CD1c-positive myeloid dendritic cell (primary cell): ENCODE measurements around the gene B3GNT5.

Source experiments
- DNase-seq: peaks from one replicate; pipeline ENCODE4 v3.0.0-alpha.2; 2016; ENCODE audit errors: extremely low spot score

The B3GNT5 gene, protein sequence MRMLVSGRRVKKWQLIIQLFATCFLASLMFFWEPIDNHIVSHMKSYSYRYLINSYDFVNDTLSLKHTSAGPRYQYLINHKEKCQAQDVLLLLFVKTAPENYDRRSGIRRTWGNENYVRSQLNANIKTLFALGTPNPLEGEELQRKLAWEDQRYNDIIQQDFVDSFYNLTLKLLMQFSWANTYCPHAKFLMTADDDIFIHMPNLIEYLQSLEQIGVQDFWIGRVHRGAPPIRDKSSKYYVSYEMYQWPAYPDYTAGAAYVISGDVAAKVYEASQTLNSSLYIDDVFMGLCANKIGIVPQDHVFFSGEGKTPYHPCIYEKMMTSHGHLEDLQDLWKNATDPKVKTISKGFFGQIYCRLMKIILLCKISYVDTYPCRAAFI

DNA sequence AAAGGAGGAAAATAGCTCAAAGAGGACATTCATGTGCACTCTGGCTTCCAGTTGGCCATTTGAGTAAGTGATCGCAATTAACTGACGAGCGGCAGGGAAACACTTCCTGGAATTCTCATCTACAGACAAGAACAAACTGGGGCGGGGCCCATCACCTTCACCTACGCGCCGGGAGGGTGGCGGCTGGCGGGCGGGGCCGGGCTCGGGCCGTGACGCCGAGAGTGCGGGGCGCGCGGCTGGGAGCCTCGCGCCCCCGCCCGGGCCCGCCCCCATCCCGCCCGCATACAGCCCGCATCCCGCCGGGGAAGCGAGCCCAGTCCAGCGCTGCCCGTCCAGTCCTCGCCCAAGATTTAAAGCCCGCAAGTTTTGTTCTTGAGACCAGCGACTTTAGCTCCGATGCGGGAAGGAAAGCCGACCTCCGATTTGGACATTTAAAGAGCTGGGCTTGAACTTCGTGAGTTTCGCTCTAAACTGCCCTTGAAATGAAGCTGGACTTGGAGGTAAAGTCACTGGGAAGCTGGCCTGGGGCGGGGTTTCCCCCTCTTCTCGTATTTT is at the start of gene B3GNT5:
B3GNT5 (plus strand) TSS at position 281 of the 555 bp plus-strand sequence. CDS start 16,546 bp downstream, outside the sequence.
- peak; percentile 87 for DNase-seq

DNA sequence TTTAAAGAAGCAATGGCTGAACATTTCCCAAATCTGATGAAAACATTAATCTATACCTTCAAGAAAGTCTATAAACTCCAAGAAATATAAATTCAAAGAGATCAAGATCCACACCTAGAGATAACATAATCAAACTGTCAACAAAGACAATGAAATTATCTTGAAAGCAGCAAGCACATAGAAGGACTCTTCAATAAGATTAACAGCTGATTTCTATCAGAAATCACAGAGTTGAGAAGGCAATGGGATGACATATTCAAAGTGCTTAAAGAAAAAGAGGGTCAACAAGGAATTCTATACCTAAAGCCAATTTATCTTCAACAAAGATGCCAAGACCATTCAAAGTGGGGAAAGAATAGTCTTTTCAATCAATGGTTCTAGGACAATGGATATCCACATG is 49.4 kb upstream of the B3GNT5 start:
- DNase-seq, result no peak

DNA sequence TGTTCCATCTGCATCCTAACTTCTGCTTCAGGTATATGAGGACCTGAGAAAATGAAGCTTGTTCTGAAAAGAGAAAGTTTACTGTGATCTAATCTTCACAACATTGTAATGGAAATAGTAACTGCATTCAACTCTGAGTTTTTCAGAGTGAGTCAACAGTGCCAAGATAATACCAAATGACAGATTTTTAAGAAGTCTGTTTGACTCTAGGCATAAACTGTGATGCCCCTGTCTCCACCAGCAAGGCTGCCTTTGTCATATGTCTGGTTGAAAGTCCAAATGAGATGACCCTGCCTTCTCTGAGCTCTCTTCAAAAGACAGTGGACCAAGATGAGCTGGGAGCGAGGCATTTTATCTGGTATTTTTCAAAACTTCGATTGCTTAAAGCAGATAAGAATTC is 44.8 kb upstream of the B3GNT5 start:
- no peak for DNase-seq

DNA sequence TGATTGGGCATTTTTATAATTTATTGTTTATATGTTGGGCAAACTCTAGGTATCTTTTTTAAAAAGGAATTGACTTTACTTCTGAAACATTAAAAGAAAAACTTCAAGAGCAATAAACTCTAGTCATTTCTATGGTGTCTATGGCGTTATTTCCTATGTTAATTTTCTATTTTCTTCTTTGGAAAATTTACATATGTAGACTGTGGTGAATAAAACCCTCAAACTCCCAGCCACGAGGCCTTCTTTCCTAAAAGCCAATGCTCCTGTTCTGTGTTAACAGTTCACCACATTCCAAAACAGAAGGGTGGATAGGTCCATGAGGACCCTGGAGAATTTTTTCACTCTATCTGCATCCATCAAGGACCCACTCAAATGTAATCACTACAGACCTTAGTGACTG is 44.3 kb upstream of the B3GNT5 start:
- DNase-seq, result no peak

DNA sequence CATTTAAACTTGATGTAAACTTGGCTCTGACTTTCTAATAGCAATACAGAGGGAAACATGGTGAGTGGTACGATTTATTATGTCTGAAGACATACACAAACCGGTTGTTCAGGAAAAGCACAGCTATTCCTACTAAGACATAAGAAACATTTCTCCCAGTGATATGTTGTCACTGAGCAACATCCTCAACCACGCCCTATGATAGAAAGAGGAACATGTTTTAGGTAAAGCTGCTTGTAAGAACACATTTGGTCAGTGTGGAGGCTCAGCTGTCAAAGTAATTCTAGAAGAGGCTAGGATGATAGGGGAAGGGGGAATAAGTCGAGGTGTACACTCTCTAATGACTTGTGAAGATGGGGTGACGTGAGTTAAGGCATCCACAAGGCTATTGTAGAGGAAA is 42.7 kb upstream of the B3GNT5 start:
- peak; percentile 83 for DNase-seq

DNA sequence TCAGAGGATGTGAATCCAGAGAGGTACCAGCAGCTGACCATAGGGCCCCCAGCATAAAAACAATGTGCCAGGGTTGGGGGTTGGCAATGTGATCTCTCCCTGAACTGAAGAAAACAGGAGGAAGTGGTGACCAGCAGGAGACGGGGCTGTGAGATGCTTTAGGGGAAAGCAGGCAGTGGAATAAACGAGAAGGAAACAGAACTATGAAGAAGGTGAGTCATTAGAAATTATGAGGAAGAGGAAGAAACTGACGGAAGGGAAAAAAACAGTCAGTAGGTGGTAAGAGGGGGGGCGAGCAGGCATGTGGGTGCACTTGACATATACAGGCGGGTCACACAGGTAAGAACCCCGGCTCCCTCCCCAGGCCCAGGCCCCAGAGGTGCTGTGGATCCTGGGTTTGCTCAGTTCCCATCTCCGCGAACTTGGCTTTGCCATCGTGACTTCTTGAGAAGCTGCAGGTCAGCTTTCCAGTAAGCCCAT is 42.2 kb upstream of the B3GNT5 start:
- DNase-seq, result peak; percentile 86

DNA sequence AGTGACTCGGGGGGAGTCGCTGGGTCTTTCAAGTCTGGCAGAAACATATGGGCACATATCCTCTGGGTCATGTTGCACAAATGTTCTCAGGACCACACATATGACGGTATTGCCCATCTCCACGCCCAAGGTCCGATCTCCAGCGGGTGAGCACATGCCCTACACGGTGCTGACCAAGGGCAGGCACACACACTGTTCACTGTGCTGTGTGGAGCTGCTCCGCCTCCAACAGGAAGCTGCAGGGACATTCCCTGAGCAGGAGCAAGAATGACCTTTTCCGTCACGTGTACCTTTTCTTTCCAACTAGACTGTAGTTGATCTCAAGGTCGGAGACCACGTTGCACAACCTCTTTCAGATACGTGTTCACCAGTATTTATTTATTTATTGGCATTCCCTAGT is 41.7 kb upstream of the B3GNT5 start:
- DNase-seq, result peak; percentile 65

DNA sequence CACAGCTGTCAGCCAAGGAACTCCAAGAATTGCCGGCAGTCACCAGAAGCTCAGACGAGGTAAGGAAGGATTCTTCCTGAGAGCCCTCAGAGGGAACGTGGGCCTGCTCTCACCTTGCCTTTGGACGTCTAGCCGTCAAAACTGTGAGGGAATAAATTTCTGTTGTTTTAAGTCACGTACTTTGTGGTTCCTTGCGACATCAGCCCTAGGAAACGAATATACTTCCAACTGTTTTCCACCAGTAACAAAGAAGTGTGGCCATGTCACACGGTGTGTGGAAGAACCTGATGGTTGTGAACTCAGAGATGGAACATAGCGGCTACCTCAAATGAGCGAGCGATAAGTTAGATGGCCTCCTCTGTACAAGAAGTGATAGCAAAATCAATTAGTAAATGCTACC is 41.0 kb upstream of the B3GNT5 start:
- peak; percentile 54 for DNase-seq

DNA sequence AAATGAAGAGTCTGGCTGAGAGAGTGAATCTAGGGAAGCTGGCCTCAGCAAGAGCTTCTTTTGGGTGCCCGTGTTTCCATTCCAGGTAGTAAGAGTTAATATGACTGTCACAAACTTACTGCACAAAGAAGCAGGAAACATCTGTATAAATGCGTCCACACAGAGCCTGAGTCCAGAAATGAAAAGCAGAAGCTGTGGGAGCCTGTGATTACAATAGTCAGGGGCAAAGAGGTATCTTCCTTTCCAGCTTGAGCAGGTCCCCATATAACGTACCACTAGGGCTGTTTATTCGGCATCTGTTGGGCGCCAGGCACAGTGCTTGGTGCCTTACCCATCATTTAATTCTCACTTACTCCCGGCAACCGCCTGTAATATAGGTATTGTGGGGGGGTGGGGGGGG is 40.5 kb upstream of the B3GNT5 start:
- peak; percentile 84 for DNase-seq

DNA sequence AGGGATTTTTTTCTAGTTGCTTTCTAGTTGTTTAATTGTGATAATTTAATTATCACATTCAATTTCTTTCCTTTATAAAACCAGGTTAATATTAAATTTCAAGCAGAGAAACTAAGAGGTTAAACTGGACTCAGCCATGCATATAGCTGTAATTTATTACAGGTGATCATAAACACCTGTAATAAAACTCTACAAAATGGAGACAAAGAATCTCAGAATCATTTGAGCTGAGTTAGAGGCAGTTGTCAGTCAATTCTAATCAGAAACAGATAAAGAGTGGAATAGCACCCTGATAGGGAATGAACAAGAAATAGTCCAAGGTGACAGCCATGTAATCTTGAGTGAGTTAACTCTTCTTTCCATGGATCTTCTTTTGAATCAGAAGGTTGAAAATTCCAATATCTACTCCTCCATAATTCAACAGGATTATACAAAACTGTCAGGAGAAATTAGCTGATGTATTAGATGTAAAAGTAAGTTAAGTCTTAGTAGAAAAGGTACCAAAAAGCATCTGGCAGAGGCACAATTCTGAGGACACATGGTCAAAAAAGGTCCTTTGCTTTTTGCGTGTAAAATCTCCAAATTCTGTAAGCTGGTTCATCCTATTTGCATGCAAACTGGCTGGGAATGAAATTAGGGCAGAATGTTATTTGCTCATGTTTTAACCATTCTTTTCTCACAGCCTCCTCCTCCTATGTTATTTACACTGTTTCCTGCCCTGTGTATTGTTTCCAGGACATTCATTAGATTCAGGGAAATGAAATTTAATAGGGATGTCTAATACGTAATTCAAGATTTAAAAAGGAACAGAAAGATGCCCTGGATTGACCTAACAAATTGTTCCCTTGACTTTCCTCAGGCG is 39.4 kb upstream of the B3GNT5 start:
- DNase-seq, result peak; percentile 60

DNA sequence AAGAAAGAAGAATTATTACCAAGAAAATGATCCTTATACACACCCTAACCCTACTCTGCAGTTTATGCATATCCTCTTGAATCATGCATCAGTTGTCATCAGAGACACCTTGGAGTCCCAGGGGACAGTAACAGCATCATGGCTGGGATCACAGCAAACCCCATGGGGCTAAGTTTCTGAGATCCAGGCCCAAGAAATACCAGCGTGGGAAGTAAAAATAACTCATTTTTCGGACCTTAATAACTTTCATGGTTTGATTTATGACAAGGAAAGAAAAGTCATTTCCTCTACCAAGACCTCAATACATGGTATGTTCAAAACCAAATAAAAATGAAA is 38.8 kb upstream of the B3GNT5 start:
- no peak for DNase-seq

DNA sequence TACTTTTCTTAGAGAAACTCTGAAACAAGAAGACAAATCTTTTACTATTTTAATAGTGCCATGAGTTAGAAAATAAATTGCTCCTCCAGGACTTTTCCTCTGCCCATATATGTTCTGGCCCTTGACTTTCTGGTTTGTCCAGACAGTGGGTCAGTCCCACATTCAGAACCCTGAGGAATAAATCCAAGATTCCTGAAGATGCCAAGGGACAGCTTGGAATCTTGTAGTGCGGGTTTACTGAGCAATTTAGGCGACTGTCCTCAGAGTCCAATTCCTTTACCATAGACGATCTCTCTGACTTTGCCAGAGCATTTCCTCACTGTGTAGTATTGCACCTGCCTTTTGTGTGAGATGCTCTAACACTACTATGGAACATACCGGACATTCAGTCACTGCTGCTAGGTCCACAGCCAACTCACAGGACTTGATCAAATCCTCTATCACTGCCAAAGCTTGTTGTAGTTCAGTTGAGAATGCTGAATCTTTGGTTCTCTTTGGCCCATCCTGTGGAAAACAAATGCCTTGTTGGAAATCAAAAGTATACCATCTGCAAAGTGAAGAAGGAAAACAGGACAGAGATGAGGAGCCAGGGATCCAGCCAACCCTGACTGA is 37.4 kb upstream of the B3GNT5 start:
- no peak for DNase-seq

DNA sequence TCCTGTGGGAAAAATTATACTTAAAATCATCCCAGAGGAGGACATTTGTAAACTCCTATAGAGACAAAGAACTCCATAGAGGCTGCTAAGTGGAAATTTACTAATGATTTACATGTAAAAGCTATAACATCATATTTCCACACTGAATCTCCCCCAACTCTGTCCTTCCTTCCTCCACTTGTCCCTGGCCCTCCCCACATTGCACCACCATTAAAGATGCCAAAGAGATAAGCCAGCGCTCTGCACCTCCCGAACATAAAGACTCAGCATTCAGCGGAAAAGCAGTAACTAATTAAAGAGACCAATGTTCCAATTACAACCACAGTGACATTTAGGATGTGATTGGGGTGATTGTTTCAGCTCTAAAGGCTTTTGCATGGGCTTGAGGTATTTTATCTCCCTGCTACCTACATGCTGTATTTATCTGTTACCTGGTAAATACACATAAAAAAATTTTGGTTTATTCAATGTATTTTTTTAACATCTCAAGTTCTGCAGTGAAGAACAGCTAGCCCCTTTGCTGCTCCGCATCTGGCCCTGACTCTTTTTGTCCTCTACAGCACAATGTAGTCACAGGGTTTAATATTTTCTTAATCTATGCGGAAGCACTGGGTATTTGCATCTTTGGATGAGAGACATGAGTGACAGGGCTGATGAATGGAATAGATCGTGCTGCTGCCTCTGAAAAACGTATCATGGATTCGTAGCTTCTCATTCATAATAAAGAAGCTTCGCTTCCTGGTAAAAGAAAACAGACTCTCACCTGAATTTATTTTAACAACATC is 35.3 kb upstream of the B3GNT5 start:
- no peak for DNase-seq

DNA sequence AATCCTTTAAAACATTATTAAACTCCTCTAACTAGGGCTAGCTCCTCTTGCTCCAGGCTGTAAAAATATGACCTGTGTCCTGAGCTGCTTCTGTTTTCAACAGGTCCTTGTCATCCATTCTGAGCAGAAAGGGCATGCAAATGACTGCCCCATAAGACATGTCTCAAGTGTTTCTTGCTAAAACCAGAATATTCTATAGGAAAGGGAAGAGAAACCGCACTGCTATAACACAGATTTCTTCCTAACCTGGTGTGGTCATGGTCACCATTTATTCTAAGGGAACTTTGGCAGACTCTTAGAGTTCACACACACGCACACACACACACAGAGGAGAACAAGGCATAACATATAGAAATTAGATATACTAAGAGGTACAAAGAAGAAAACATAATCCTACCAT is 34.2 kb upstream of the B3GNT5 start:
- peak; percentile 91 for DNase-seq

DNA sequence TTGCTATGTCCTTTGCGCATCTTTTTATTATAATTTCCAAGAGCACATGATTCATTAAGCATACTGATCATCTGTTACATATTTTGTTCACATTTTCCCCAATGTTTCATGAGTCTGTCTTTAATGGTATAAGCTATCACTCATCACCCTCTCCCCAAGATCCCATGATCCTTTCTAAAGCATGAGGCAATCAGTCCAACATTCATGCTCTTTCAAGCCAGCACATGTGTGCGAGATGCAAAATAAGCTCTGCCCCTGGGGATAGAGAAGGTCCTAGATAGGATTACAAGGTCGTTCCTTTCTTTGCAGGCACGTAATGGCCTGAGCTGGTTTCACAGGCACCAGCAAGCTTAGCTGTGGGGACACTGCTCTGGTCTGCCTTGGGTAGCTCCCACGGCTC is 32.2 kb upstream of the B3GNT5 start:
- no peak for DNase-seq

DNA sequence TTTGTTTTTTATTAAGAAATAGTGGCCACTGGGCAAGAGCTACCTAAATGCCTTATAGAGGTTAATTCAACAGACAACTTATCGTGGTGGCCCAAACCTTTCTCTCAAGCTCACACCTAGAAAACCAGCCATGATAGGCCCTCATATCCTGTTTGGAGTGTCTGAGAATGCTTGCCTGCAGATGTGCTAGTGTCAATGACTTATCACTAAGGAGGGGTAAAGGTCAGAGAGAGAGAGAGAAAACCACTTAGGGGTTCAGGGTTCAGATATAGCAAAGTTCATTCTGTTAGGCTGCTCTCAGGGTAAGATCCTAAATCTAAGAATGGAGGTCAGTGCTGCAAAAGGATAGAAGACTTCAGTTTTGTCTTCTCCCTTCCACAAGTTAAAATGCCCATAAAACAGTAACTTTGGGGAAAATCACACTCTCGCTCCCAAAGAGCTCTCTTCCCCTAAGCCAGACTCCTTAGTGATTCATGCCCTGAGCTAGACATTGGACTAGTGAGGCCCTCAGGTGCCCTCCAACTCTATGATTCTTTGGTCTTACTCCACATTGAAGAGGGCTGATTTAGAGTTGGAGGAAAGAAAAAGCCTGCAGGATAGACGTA is 30.3 kb upstream of the B3GNT5 start:
- no peak for DNase-seq

DNA sequence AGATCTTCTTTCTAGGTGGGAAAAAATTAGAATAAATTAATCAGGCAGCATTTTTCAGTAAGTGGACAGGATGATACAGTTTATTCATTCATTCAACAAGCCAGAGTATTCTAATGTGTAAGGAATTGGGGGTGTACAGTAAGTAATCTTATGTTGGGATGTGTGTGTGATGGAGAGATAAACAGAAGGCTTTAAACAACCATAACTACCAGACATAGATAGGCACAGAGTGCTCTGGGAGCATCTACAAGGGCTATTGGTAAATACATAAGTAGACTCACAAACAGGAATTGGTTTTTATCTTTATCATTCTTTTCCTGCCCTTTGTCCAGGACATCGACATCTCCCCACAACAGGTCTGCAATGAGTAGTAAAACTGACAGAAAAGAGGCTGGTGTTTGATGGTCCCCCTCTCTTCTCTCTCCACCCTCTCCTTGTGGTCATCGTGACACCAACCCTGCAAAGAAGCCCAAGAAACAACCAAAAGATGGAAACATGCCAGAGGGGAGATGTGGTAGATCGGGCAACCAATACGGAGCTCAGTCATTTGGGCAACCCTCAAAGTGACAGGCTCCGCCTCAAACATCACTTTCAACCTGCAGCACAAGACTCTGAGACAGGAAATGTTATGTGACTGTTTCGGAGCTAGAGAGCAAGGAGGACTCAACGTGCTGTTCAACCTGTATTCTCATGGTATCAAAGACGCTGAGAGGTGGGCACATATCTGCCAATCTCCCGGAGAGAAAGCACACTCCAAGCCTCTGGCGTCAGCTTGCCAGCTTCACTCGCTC is 28.7 kb upstream of the B3GNT5 start:
- DNase-seq, result no peak

DNA sequence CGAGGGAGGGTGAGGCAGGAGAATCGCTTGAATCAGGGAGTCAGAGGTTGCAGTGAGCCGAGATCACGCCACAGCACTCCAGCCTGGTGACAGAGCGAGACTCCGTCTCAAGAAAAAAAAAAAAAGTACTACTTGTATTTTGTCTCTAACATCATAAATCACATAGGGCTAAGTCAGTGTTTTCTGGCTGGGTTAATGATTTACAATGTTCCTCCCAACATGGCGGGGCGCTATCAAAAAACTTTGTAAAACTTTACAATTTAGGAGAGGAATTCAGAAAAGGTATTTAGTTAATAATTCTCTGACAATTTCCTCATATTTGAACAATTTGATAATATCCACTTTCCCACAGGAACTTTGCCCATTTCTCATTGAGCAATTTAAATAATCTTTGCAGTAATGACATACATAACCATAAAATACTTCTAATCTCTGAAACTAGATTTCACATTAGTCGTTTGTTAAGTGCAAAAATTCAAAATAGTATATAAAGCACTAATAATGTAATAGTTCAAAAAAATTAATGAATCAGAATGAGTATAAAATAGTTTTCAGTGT is 26.6 kb upstream of the B3GNT5 start:
- DNase-seq, result no peak

DNA sequence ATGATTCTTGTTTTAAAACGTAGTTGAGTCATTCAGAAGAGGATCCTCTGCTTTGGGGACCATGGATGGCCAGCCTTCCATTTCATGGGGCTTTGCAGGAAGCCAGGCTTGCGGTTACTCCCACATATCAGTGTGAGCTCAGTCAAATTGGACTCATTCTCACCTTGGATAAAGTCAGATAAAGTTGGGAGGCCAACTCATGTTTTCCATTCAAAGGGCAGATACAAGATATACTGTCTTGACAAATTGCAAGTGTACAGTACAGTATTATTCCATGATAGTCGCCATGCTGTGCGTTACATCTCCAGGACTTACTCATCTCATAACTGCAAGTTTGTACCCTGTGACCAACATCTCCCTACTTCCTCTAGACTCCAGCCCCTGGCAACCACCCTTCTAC is 25.5 kb upstream of the B3GNT5 start:
- DNase-seq, result peak; percentile 38

DNA sequence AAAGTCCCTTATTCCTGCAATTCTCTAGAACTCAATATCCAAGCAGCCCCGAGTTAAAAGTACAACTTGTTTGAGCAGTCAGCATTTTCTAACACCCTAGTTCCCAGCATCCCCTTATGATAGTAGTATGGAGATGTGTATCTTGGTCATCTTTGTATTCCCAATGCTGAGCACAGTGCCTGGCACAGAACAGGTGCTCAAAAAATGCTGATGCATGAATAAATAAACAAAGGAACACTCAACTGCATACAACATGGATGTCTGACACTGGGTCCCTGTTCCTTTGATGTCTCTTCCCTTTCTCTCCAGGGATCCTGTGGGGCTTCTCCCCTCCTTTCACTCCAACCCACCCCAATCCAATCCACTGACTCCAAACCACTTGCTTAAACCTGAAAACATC is 23.9 kb upstream of the B3GNT5 start:
- no peak for DNase-seq
